Stimulated activated CD4-positive, alpha-beta T cell treated with anti-CD3 and anti-CD28 coated beads, Interleukin-12 subunit alpha, Interleukin-12 subunit beta, amount 100 ng/mL, for 24 hours (primary cell): Measurements from ENCODE around the gene DNAAF3.
"Not testable (repeated sequence)": the region's sequence is repeated elsewhere in the genome, so short reads cannot be mapped to it uniquely, and the experiment has no call there.

Experiments
- DNase-seq, 2 experiments: peaks; one replicate each; pipeline ENCODE4 v3.0.0-alpha.2; 2020; ENCODE audit warnings: low read depth in 2 of 2

The DNAAF3 gene

DNA sequence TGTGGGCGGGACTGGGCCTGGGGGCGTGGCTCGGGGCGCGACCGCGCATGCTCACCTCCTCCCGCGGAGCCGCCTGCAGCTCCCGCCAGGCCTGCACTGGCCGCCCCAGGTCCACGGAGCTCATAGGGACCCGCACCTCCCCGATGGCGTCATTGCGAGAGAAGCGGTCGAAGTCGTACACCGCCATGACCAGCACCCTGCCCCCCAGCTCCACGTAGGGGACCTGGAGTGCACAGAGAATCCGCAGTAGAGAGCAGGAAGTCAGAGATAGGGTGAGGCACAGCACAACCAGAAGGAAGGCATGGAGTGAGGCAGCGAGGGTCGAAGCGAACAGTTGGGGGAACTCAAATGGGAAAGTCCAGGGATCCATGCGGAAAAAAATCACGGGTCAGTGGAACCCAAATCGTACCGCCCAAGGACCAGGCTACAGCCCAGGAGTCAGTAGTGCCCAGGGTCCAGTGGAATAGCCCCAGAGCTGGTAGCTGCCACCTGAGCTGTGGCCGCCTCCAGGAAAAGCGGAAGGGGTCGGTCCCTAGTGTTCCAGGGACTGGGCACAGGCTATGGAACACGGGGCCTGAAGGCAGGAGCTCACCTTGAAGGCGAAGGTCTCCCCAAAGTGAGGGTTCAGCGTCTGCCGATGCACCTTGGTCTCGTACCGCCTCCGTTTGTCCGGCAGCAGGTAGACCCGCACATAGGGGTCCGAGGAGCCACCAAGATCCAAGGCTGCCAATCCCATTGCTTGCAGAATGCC is 8.9 kb upstream of the DNAAF3 start:
- DNase-seq = no peak

DNA sequence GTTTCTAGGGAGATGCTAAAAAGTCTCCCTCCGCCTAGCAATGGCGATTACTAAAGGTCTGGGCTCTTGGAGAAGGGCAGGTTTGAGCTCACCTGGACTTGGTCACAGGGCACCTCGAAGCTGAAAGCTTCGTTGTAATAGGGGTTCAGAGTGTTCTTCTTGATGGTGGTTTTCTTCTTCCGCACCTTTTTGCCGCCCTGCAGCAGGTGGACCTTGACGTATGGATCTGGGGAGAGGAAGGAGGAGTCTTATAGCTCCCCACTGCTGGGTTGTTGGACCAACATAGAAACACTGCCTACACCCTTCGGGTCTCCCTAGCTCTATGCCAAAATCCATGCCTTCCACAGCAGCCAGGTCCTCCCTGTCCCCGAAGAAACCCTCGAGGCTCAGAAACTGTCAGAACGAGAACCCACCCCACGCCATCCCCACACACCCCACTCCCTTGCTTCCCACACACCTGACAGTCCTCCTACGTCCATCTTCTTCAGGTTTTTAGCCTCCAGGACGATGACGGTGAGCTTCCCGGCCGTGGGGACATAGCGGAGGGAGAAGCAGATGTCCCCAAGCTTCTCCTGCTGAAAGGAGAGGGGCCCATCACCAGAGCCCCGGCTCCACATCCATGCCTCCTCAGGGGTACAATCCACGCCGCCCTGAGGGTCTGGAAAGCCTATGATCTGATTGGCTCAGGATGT is 8.2 kb upstream of the DNAAF3 start:
- DNase-seq = no peak

DNA sequence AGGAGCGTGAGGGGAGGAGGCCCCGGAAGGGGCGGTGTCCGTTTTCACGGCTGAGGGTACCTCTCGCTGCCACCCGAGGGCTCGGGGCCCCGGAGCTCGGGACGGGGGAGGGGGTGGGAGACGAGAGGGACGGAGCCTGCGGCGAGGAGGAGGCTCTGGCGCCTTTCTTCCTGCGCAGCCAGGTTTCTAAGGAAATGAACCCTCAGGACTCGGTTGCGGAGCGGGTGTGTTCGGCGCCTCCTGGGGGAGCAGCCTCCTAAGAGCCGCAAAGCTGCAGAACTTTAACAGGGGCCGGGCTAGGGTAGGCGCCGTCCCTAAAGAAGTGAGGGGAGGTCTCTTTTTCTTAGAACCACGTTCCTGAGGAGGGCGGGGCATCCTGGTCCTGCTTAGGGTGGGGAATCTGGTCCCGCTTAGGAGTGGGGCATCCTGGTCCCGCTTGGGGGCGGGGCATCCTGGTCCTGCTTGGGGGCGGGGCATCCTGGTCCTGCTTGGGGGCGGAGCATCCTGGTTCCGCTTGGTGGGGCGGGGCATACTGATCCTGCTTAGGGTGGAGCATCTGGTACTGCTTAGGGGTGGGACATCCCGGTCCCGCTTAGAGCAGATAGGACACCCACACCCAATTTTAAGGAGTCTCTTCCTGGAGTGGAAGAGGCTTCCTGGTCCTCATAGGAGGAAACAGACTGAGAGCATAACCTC is 7.4 kb upstream of the DNAAF3 start:
- DNase-seq = peak in 1 of 2 experiments; percentile 55

DNA sequence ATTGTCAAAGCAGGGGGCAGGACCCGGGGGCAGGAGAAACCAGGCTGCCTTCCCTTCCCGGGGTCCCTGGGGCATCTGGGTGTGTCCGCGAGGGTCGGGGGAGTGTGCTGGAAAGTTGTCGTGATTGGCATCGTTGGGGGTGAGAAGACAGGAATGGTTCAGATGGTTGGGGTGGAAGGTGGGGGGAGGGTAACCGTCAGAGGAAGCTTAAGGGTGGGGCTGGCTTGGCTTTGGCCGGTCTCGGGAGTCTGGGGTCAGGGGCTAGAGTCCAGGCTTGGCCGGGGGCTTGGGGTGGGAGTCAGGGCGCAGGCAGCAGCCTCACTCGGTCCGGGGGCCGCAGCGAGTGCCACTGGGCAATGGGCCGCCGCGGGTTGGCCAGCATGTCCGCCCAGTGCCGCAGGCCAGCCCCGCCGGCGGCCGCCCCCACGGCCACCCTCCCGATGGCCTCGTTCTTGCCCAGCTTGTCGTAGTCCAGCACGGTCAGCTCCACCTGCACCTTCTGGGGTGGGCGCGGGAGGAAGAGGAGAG is 6.8 kb upstream of the DNAAF3 start:
- DNase-seq = no peak

DNA sequence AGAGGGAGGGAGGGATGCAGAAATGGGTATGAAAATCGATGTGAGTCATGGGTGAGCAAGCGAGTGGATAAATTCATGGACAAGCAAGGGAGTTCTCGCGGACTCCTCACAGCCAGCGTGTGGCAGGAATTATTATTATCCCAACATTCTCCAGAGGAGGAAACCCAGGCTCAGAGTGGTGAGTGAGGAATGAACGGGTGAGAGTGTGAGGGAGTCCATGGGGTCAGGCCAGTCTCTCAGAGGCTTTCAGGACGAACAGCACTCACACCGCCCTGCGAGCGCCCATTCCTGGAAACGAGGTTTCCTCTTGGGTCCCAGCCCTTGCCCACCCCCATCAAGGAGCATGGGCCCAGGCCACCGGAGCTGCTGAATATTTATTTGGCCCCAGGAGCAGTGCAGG is 6.3 kb upstream of the DNAAF3 start:
- no peak for DNase-seq

DNA sequence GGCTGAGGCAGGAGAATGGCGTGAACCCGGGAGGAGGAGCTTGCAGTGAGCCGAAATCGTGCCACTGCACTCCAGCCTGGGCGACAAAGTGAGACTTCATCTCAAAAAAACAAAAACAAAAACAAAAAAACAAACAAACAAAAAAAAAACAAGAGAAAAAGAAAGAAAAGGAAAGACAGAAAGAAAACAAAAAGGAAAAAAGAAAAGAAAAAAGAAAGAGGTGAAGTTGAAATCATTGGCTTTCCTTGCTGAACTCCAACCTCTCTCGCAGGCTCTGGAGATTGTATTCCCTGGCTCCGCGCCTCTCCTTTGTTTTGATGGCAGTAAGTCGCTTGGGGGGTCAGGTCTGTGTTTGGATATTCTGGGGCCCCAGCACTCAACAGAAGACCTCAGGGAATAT is 5.9 kb upstream of the DNAAF3 start:
- DNase-seq = not testable (repeated sequence)

DNA sequence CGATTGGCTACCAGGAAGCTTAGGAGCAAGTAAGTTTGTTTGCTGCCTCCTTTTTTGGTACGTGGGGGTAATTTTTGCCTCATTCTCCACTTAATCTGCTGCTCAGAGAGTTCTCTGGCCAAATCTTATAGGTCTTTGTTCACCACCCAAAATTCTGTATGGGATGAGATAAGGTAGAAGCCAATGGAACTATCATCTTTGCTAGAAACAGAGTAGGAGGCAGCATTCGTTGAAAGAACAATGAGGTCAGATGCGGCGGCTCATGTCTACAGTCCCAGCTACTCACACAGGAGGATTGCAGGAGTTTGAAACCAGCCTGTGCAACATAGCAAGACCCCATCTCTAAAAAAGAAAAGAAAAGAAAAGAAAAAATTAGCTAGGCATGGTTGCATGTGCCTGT is 5.0 kb upstream of the DNAAF3 start:
- no peak for DNase-seq

DNA sequence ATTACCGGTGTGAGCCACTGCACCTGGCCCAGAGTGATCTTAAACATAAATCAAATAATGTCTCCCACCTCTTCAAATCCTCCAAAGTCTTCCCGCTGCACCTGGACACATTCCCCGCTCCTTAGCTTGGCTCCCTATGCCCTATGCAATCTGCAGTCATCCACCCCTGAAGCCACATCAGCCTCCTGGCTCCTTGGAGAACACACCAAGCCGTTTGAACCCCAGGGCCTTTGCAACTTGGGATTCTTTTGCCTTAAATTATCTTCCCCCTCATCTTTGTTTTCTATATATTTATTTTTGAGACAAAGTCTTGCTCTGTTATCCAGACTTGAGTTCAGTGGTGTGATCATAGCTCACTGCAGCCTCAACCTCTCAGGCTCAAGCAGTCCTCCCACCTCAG is 2.7 kb upstream of the DNAAF3 start:
- DNase-seq = no peak

DNA sequence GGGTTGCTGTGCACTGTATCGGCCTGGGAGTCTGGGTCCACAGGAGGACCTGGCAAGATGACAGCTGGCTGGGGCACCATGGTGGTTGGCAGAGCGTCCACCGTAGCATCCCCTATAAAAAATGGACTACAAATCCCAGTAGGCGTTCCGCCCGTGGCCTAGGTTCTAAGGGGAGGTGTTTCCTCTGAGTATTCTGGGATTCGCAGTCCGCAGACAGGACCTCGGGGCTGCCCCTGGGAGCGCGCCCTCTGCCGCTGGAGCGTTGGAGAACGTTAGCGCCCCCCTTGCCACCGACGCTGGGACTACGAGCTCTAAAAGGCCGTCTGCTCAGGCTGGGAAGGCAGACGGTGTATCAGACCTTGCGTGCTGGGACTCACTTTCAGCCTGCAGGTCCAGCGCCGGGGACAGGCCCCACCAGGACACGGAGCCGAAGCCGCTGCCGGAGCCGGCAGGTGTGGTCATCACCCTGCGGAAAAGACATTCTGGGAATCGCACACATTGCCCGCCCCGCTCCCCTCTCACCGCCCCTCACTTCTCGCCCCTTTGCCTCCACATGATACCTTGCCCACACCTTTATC is 372 bp downstream of the DNAAF3 start:
- DNase-seq = peak in 1 of 2 experiments; percentile 37

DNA sequence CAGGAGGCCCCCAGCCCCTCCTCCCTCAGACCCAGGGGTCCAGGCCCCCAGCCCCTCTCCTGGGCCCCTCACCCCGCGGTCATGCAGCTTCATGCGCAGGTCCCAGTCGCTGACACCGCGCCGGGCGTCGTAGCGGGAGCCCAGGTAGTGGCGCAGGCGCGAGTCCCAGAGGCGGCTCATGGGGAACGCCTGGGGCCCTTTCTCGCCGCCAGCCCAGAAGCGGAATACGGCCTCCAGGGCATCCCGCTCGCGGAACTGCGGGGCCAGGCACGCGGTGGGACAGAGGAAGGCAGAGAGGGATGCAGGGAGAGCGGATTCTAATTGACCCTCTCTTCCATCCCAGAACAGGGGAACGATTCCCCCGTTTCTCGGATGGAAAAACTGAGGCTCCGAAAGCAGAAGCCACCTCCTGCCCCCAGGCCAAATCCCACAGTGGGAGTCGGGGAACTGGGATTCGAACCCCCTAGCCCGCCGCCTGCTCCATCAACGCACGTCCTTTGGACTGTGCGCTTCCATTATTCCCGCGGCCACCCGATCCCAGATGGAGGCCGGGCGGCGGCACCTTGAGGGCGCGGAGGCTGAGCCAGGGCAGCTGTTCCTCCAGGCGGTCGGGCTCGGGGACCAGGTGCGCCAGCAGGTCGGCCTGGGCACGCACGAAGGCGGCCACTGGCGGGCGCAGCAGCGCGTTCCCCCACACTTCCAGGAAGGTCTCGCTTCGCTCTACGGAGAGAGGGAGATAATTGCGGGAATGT is 4.7 kb downstream of the DNAAF3 start:
- no peak for DNase-seq

DNA sequence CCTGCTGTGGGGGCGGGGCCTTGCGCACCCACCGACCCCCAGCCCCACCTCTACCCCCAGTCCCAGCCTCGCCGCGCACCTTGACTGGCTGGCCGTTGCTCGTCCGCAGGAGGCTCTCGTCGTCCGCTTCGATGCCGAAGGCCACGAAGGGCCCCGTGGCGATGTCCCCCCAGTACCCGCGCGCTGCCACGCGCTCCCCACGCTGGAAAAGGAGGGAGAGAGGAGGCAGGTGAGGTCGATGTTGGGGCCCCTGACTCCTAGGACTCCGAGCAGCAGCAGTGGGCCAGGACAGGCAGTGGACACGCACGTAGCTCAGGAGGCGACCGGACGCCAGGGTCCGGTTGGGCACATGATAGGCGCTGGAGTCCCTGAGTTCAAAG is 5.4 kb downstream of the DNAAF3 start:
- DNase-seq = no peak

DNA sequence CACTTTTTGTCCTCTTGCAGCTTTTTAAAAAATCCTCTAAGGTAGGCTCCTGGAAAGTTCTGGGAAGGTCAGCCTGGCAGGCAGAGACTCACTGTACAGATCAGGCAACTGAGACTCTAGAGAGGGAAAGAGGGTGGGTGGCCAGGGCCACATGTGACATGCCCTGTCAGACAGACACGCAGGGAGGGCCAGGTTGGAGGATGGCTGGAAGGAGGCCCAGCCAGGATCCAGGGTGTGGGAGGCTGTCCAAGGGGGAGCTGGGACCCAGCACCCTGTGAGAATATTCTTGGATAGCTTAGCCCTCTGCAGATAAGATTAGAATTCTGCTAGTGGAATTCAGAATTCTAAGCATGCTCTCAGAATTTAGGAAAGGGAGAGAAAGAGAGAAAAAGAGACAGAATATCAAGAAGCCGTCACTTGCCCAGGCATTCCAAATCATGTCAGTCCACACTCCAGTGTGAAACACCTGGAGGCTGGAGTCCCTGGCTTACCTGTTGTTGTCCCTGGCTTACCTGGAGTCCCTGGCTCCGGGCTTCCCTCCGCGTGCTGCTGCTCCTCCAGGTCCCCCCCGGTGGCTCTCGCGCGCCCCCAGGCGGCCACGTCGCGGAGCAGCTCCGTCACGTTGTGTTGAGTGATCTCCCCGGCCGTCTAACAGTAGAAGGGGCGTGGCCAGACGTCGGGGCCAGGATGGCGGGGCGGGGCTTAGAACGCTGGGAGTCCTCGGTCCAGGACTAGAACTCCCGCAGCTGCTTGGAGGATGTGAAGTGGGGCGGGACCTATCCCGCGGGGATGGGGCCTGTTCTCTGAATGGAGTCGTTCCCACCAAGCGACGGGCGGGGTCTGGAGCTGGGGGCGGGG is 6.1 kb downstream of the DNAAF3 start:
- DNase-seq = peak; percentile 80 to 91

DNA sequence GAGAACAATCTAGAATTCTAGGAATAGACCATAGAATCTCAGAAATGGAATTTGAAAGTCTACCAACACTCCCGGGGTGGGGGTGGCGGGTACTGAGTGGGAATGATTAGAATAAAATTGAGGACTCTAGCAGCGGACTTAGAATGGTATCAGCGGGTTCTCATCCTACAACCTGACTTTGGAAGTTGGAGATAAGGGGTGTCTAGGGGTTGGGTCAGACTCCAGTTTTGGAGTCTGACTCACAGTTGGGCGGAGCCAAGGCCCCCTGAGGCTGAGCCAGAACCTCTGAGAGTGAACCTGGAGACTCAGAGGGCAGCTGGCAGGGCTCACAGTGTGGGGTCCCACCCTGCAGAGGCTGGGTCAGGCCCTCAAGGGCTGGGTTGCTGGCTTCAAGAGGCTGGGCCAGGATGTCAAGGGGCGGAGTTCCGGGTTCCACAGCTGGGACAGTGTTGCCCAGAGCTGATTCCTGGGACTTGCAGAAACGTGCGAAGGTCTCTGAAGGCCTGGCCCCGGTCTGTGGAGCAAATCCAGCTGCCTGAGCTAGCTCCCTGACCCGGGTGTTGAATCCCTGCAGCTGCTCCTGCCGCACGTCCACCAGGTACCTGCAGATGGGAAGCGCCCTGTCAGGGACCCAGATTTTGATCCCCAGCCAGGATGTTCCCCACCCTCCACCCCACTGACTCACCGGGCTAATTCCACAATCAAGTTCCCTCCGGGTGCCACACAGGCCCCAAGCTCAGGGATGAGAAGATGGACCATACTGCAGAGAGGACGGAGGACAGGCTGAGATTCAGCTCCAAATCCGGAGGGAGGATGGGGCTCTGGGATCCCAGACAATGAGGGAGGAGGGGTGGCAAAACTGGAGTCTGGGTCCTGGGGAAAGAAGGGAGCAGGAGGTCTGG is 7.3 kb downstream of the DNAAF3 start:
- DNase-seq = no peak

DNA sequence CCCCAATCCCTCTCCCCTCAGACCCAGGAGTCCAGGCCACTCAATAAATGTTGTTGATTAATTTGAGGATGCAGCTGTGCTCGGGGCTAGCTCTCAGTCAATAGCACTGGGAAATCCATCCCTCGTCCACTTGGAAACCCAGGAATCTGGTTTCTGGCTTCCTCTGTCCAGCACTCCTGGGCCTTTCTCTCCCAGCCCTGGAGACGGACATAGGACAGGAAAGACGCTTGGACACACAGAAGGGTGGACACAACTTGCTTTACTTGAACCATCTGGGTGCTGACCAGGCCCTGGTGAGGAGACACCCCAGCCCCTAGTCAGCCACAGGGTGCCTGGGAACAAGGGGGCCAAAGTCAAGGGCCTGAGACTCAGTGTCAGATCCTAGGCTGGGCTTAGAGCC is 8.0 kb downstream of the DNAAF3 start:
- no peak for DNase-seq

DNA sequence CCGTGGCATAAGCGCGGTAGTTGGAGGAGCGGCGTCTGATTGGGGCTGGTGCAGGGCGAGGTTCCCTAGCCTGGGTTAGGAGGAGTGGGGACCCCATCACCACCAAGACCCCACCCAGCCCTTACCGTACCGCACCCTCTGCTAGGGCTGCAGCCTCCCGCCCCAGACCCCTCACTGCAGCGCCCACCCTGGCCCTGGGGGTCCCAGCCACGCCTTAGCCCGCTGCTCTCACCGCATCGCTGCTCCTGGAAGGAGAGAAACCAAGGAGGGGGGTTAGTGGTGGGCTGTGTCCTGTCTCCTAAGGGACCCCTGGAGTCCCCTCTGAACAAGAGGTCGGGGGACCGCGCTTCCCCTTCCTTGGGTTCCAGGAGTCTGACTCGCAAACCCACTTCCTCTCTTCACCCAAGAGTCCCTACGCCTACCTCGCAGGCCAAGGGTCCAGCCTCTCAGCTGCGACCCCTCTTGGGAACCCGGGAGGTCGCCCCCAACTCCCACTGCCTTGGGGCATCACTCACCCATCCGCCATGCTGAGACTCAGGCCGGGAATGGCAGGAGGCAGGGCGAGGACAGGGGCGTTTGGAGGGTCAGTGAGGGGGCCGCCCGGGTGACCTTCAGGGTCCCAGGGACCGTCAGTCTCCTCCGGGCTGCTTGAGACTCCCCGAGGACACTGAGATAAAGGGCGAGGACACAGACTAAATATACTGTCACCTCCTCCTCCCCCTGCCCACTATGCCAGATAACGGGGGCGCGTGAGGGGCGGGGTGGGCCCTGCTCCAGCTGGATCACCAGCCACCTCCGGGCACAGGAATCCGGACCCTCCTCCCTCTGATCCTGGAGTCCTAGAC is 9.1 kb downstream of the DNAAF3 start, which contains the start of gene TNNI3:
TNNI3 (minus strand) TSS at position 669 of the 845 bp plus-strand sequence; CDS start at position 526, 143 bp downstream.
- no peak for DNase-seq

DNA sequence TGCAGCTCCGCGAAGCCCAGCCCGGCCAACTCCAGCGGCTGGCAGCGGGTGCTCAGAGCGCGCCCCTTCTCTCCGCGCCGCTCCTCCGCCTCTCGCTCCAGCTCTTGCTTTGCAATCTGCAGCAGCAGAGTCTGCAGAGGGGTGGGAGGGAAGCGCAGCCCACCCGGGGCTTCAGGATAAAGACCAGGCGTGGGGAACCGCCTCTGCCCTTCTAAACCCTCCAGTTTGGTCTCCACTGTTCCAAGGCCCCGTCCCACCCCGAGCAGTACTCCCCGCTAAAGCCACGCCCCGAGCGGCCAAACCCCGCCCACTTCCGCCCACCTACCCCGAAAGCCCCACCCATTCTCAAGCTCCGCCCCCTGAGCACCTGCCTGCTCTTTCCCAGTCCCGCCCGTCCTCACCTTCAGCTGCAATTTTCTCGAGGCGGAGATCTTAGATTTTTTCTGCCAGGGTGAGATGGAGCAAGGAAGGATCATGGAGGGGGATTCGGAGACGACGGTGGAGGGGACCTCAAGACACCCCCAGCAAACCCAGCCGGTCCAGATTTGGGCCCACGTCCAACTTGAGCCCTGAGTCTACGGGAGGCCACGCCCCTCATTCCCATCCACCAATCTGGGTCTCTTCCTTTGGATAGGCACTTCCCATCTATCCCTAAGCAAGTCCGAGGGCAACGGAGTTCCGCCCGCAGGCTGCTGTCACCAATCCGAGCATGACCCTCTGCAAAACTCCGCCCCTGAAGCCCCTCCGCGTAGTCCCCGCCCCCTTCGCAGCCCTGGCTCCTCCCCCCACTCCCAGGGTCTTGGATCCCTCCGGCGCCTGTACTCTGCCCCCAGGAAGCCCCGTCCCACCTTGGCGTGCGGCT is 10.0 kb downstream of the DNAAF3 start:
- peak in 1 of 2 experiments; percentile 32 for DNase-seq

DNA sequence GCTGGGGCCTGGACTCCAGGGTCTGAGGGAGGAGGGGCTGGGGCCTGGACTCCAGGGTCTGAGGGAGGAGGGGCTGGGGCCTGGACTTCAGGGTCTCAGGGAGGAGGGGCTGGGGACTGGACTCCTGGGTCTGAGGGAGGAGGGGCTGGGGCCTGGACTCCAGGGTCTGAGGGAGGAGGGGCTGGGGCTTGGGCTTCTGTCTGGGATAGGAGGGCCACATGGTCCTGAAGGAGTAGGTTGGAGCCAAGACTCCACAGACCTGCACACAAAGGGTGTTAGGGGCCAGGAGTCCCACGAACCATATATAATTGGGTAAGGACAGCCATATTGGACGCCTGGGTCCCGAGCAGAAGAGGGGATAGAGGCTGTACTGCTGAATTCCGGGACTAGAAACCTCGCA is 10.6 kb downstream of the DNAAF3 start:
- DNase-seq = not testable (repeated sequence)
